HCT116 (cell line): ENCODE data around the gene CASP7. TPM values are rescaled to one million over a fixed set of nuclear protein-coding genes. Genes with fewer than 3 reads are reported as not detected.

Experiments used
- ATAC-seq: fragments of 200-7000 bp; cut with Tn5 transposase; 2 replicates; pipeline ENCODE4 v1.9.1; 2020; ENCODE audit warnings: mild to moderate bottlenecking, moderate library complexity
- BruUV-seq: library from RNA; stranded (reverse); fragments of 400-500 nt; replicated peaks from 2 replicates; lab custom pipeline; 2021; lab: Mats Ljungman, UMichigan
- CTCF ChIA-PET: fragments of 300-600 bp; sonication (Branson Sonifier 250); formaldehyde crosslinking; loops from one replicate; lab custom pipeline; 2021; ENCODE audit warnings: antibody characterized with exemption; lab: Charles Lee
- POLR2A ChIA-PET: fragments of 300-600, 350-600 bp; sonication (Branson Sonifier 250); formaldehyde crosslinking; loops from one replicate; lab custom pipeline; 2021; ENCODE audit warnings: antibody characterized with exemption; lab: Charles Lee
- RAD21 ChIA-PET, 2 experiments: fragments of 300-600 bp; sonication (Branson Sonifier 250); formaldehyde crosslinking; loops; one replicate each; lab custom pipeline; 2023; ENCODE audit warnings: low total read pairs in 2 of 2; ENCODE audit not compliant: uncharacterized antibody in 2 of 2, unreplicated experiment in 2 of 2, low non-redundant PET in 1 of 2; lab: Charles Lee
- DNase-seq: peaks from one replicate; pipeline ENCODE4 v3.0.0-alpha.2; 2010; ENCODE audit warnings: low read depth, low spot score
- H2AFZ ChIP-seq: fragments of 200-600 bp; shearing (Covaris generic), sonication (generic); 2 replicates; pipeline ENCODE4 v1.6.1; 2017; ENCODE audit warnings: low read depth, mixed run types, mixed read lengths, antibody characterized with exemption, low read length; ENCODE audit not compliant: poor library complexity, severe bottlenecking
- H3K27ac ChIP-seq: 2 replicates; pipeline ENCODE4 v1.5.1; 2012; ENCODE audit warnings: low read depth, low read length
- H3K27me3 ChIP-seq: fragments of 200-600 bp; sonication (generic); 2 replicates; pipeline ENCODE4 v1.6.1; 2016; ENCODE audit warnings: mixed run types, low read length, mixed read lengths; ENCODE audit not compliant: insufficient read depth
- H3K36me3 ChIP-seq, 2 experiments: fragments of 200-500 bp in 1 of 2; fragments of 200-600 bp in 1 of 2; sonication (Bioruptor generic) in 1 of 2; sonication (generic) in 1 of 2; 2 replicates each; pipeline versions ENCODE4 v1.5.1 to v1.6.1; 2014 to 2016; ENCODE audit warnings: low read length in 2 of 2, inconsistent platforms in 1 of 2, mixed read lengths in 1 of 2, mixed run types in 1 of 2; ENCODE audit not compliant: insufficient read depth in 2 of 2, control insufficient read depth in 1 of 2
- H3K4me1 ChIP-seq, 2 experiments: fragments of 200-600 bp in 1 of 2; sonication (generic) in 1 of 2; 2 replicates each; pipeline versions ENCODE4 v1.5.1 to v1.6.1; 2012 to 2017; ENCODE audit warnings: low read length in 2 of 2, inconsistent platforms in 1 of 2, mild to moderate bottlenecking in 1 of 2, mixed read lengths in 1 of 2, mixed run types in 1 of 2, moderate library complexity in 1 of 2; ENCODE audit not compliant: insufficient read depth in 2 of 2, control insufficient read depth in 1 of 2
- H3K4me2 ChIP-seq: fragments of 200-600 bp; sonication (generic); 2 replicates; pipeline ENCODE4 v1.6.1; 2017; ENCODE audit warnings: mixed run types, low read length, mixed read lengths
- H3K4me3 ChIP-seq, 2 experiments: fragments of 200-600 bp in 1 of 2; sonication (generic) in 1 of 2; replicated peaks in 1 of 2; 2 replicates each; pipeline ENCODE4 v1.5.1; 2011 to 2016; ENCODE audit warnings: low read length in 2 of 2, control low read depth in 1 of 2, low read depth in 1 of 2, mild to moderate bottlenecking in 1 of 2, mixed read lengths in 1 of 2, mixed run types in 1 of 2
- H3K79me2 ChIP-seq: fragments of 200-600 bp; sonication (generic); 2 replicates; pipeline ENCODE4 v1.6.1; 2017; ENCODE audit warnings: mild to moderate bottlenecking, mixed run types, low read length, moderate library complexity, mixed read lengths; ENCODE audit not compliant: insufficient read depth
- H3K9ac ChIP-seq: fragments of 200-600 bp; sonication (generic); 2 replicates; pipeline ENCODE4 v1.6.1; 2016; ENCODE audit warnings: low read length, mixed read lengths
- H3K9me2 ChIP-seq: fragments of 200-600 bp; sonication (generic), shearing (Covaris generic); 2 replicates; pipeline ENCODE4 v1.6.1; 2017; ENCODE audit warnings: mixed run types, mild to moderate bottlenecking, moderate library complexity; ENCODE audit not compliant: insufficient read depth
- H3K9me3 ChIP-seq, 2 experiments: fragments of 200-500 bp in 1 of 2; fragments of 200-600 bp in 1 of 2; sonication (Bioruptor generic) in 1 of 2; sonication (generic) in 1 of 2; 2 replicates each; pipeline ENCODE4 v1.6.1; 2014 to 2017; ENCODE audit warnings: low read length in 2 of 2, mixed read lengths in 2 of 2, inconsistent platforms in 1 of 2, low read depth in 1 of 2, mild to moderate bottlenecking in 1 of 2, mixed run types in 1 of 2, moderate library complexity in 1 of 2; ENCODE audit not compliant: control insufficient read depth in 1 of 2, insufficient read depth in 1 of 2
- H4K20me1 ChIP-seq: fragments of 200-600 bp; sonication (generic), shearing (Covaris generic); 2 replicates; pipeline ENCODE4 v1.6.1; 2017; ENCODE audit warnings: mixed run types, mild to moderate bottlenecking, moderate library complexity; ENCODE audit not compliant: insufficient read depth
- CBX3 ChIP-seq: IDR thresholded peaks from 2 replicates; pipeline ENCODE4 v1.6.1; 2012; ENCODE audit warnings: low read depth
- ELF1 ChIP-seq: IDR thresholded peaks from 2 replicates; pipeline ENCODE4 v1.6.1; 2012; ENCODE audit warnings: low read depth, borderline replicate concordance
- EZH2phosphoT487 ChIP-seq: fragments of 200-600 bp; IDR thresholded peaks from 2 replicates; pipeline ENCODE4 v1.6.1; 2018; ENCODE audit warnings: antibody characterized with exemption, borderline replicate concordance
- JUND ChIP-seq: IDR thresholded peaks from 2 replicates; pipeline ENCODE4 v1.6.1; 2012
- POLR2AphosphoS5 ChIP-seq: IDR thresholded peaks from 2 replicates; pipeline ENCODE4 v1.6.1; 2011; ENCODE audit warnings: mild to moderate bottlenecking, low read depth, low read length, moderate library complexity
- RAD21 ChIP-seq: IDR thresholded peaks from 2 replicates; pipeline ENCODE4 v1.6.1; 2012; ENCODE audit warnings: low read depth, mild to moderate bottlenecking
- SIN3A ChIP-seq: IDR thresholded peaks from 2 replicates; pipeline ENCODE4 v1.6.1; 2012; ENCODE audit warnings: low read depth
- SP1 ChIP-seq: IDR thresholded peaks from 2 replicates; pipeline ENCODE4 v1.6.1; 2012; ENCODE audit warnings: low read depth
- SRF ChIP-seq: IDR thresholded peaks from 2 replicates; pipeline ENCODE4 v1.6.1; 2012; ENCODE audit warnings: low read depth
- YY1 ChIP-seq: IDR thresholded peaks from 2 replicates; pipeline ENCODE4 v1.6.1; 2011; ENCODE audit warnings: low read length, low read depth, moderate library complexity, mild to moderate bottlenecking; ENCODE audit not compliant: insufficient replicate concordance; ENCODE audit errors: extremely low read depth
- intact Hi-C: fragments of 100-400 bp; cut with micrococcal nuclease; formaldehyde crosslinking; loops from 2 replicates; pipeline ENCODE4 v1.10.0; 2022
- total RNA-seq: library from RNA; stranded (reverse); gene quantifications from one replicate; pipeline ENCODE4 v1.2.1, GENCODE V29; 2021; ENCODE audit not compliant: unreplicated experiment
- TF ChIP-seq, protein P1 (sequence below), 3 experiments: fragments of 200-600 bp in 1 of 3; sonication (generic) in 1 of 3; IDR thresholded peaks in 2 of 3; conservative IDR thresholded peaks in 1 of 3; 2 replicates each; pipeline ENCODE4 v1.5.1; 2012 to 2017; ENCODE audit warnings: low read depth in 2 of 3, low read length in 2 of 3, antibody characterized with exemption in 1 of 3, borderline replicate concordance in 1 of 3, control low read depth in 1 of 3, mild to moderate bottlenecking in 1 of 3, mixed read lengths in 1 of 3, mixed run types in 1 of 3, moderate library complexity in 1 of 3; ENCODE audit not compliant: insufficient read depth in 1 of 3

Gene CASP7
- total RNA-seq, 1 experiment from 2014 or later: 30.5 TPM

DNA sequence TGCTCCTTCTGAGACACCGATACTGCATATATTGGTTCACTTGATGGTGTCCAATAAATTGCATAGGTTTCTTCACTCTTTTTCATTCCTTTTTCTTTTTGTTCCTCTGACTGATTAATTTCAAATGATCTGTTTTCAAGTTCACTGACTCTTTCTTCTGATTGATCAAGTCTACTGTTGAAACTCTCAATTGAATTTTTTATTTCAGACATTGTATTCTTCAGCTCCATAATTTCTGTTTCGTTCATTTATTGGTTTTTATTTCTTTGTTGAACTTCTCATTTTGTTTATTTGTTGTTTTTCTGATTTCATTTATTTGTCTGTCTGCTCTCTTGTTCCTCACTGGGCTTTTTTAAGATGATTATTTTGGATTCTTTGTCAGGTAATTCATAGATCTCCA, 13.6 kb downstream of the CASP7 start:
- no peak overlapping the region for H3K4me2 ChIP-seq
- H3K27ac ChIP-seq: no peak overlapping the region
- peaks cover 5 to 10% of the 10 kb centered on the region in 2 experiments; a peak in 3 of 4 replicates for H3K36me3 ChIP-seq
- ChIA-PET RAD21 (no interaction called here), POLR2A (no interaction called here), CTCF (no interaction called here)
- peaks cover 74% of the 10 kb centered on the region for H3K79me2 ChIP-seq
- no peaks in the 10 kb centered on the region for H4K20me1 ChIP-seq
- H3K4me1 ChIP-seq: no peaks in the 10 kb centered on the region
- DNase-seq (no peak), ATAC-seq (no peak)
- H3K27me3 ChIP-seq: no peaks in the 10 kb centered on the region
- peaks cover 5 to 11% of the 10 kb centered on the region in 2 experiments; a peak in 2 of 4 replicates for H3K9me3 ChIP-seq
- H3K9me2 ChIP-seq: no peaks in the 10 kb centered on the region
- intact Hi-C loops: no loop called here
- no peak overlapping the region for H3K9ac ChIP-seq
- no TSS peak for BruUV-seq
- H2AFZ ChIP-seq: no peak overlapping the region
- H3K4me3 ChIP-seq: no peak overlapping the region
- TF ChIP-seq CBX3 (peak; percentile 71; the same call in 1 of the 2 replicates), SP1 (no peak), YY1 (no peak)

DNA sequence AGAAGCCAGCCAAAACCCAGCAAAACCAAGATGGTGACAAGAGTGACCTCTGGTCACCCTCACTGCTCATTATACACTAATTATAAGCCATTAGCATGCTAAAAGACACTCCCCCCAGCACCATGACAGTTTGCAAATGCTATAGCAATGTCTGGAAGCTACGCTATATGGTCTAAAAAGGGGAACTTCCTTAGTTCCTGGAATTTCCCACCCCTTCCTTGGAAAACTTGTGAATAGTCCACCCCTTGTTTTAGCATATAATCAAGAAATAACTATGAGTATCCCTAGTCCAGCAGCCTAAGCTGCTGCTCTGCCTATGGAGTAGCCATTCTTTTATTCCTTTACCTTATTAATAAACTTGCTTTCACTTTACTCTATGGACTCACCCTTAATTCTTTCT, 16.0 kb downstream of the CASP7 start:
- DNase-seq: no peak
- no peak overlapping the region for H3K27ac ChIP-seq
- ChIA-PET POLR2A (no interaction called here), CTCF (no interaction called here), RAD21 (no interaction called here)
- peaks cover 5 to 11% of the 10 kb centered on the region in 2 experiments; a peak in 2 of 4 replicates for H3K9me3 ChIP-seq
- TF ChIP-seq SP1 (no peak), POLR2AphosphoS5 (no peak), RAD21 (no peak), SRF (no peak), SIN3A (no peak), CBX3 (no peak), EZH2phosphoT487 (no peak), ELF1 (no peak), JUND (no peak)
- TF ChIP-seq, protein P1, sequence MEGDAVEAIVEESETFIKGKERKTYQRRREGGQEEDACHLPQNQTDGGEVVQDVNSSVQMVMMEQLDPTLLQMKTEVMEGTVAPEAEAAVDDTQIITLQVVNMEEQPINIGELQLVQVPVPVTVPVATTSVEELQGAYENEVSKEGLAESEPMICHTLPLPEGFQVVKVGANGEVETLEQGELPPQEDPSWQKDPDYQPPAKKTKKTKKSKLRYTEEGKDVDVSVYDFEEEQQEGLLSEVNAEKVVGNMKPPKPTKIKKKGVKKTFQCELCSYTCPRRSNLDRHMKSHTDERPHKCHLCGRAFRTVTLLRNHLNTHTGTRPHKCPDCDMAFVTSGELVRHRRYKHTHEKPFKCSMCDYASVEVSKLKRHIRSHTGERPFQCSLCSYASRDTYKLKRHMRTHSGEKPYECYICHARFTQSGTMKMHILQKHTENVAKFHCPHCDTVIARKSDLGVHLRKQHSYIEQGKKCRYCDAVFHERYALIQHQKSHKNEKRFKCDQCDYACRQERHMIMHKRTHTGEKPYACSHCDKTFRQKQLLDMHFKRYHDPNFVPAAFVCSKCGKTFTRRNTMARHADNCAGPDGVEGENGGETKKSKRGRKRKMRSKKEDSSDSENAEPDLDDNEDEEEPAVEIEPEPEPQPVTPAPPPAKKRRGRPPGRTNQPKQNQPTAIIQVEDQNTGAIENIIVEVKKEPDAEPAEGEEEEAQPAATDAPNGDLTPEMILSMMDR (IDR thresholded peaks at IDR 0.05 in 2 of 3, conservative IDR thresholded peaks at IDR 0.05 in 1 of 3; ENCODE audit: borderline replicate concordance in 1 of 3, insufficient read depth in 1 of 3, low read depth in 2 of 3, low read length in 2 of 3): no peak
- no peaks in the 10 kb centered on the region for H4K20me1 ChIP-seq
- ATAC-seq: no peak
- no peak overlapping the region for H3K9ac ChIP-seq
- no TSS peak for BruUV-seq
- H3K4me3 ChIP-seq: no peak overlapping the region
- no peak overlapping the region for H3K4me2 ChIP-seq
- H3K36me3 ChIP-seq: peaks cover 17 to 18% of the 10 kb centered on the region in 2 experiments
- H2AFZ ChIP-seq: no peak overlapping the region
- intact Hi-C loops: no loop called here
- H3K4me1 ChIP-seq: no peaks in the 10 kb centered on the region
- no peaks in the 10 kb centered on the region for H3K27me3 ChIP-seq
- H3K9me2 ChIP-seq: no peaks in the 10 kb centered on the region
- peaks cover 51% of the 10 kb centered on the region for H3K79me2 ChIP-seq
